CD4-positive, alpha-beta T cell treated with Interleukin-1 beta for 1 hour (primary cell): Measurements from ENCODE around the gene DSG2.

Experiments
- DNase-seq, 2 donors: peaks; one replicate each; pipeline ENCODE4 v3.0.0-alpha.2; 2020 to 2022

Gene DSG2

GRCh38 chr18:31558567-31558966 is 60.6 kb downstream of the DSG2 start:
- no peak for DNase-seq

- DNase-seq, result no peak
These were observed 64.7 kb downstream of the DSG2 start for GRCh38 chr18:31562726-31563125.

- DNase-seq, result no peak
These were observed 65.8 kb downstream of the DSG2 start for GRCh38 chr18:31563778-31564177.

GRCh38 chr18:31565345-31565744 is 67.4 kb downstream of the DSG2 start:
- DNase-seq, result no peak

GRCh38 chr18:31565782-31566512 is 68.0 kb downstream of the DSG2 start:
- no peak for DNase-seq

GRCh38 chr18:31566576-31567306 is 68.8 kb downstream of the DSG2 start:
- DNase-seq, result no peak

GRCh38 chr18:31572368-31572767 is 74.4 kb downstream of the DSG2 start:
- DNase-seq, result no peak

GRCh38 chr18:31573051-31573450 is 75.1 kb downstream of the DSG2 start:
- DNase-seq, result no peak

GRCh38 chr18:31574359-31574758 is 76.4 kb downstream of the DSG2 start:
- DNase-seq, result no peak

GRCh38 chr18:31575515-31576257 is 77.7 kb downstream of the DSG2 start:
- no peak for DNase-seq

- no peak for DNase-seq
These were observed 78.7 kb downstream of the DSG2 start for GRCh38 chr18:31576670-31577069.

- no peak for DNase-seq
These were observed 79.2 kb downstream of the DSG2 start for GRCh38 chr18:31577195-31577594.

GRCh38 chr18:31578126-31578525 is 80.1 kb downstream of the DSG2 start:
- no peak for DNase-seq

- DNase-seq, result no peak
These were observed 81.4 kb downstream of the DSG2 start for GRCh38 chr18:31579375-31579774.

GRCh38 chr18:31581498-31582197 is 83.7 kb downstream of the DSG2 start:
- DNase-seq, result no peak

GRCh38 chr18:31583185-31583854 is 85.3 kb downstream of the DSG2 start:
- DNase-seq, result no peak

- DNase-seq, result no peak
These were observed 88.0 kb downstream of the DSG2 start for GRCh38 chr18:31585991-31586390.

- DNase-seq, result no peak
These were observed 88.6 kb downstream of the DSG2 start for GRCh38 chr18:31586616-31587015.

GRCh38 chr18:31587529-31587928 is 89.6 kb downstream of the DSG2 start:
- no peak for DNase-seq

GRCh38 chr18:31590570-31590969 is 92.6 kb downstream of the DSG2 start:
- no peak for DNase-seq

- no peak for DNase-seq
These were observed 93.1 kb downstream of the DSG2 start for GRCh38 chr18:31591113-31591512.

- no peak for DNase-seq
These were observed 93.7 kb downstream of the DSG2 start, which contains the start of gene TTR for GRCh38 chr18:31591628-31592027. Gene TTR (plus strand): TSS chr18:31591877. CDS start chr18:31591903, 26 bp downstream.
